Fibroblast of peridontal ligament (primary cell): ENCODE data around the gene PTGER2.
A peak's percentile ranks its signal among the peaks of the same experiment; 100 is the strongest.

Experiments used
- DNase-seq: peaks from one replicate; pipeline ENCODE4 v3.0.0-alpha.2; 2010; ENCODE audit errors: extremely low read depth

PTGER2 gene

DNA sequence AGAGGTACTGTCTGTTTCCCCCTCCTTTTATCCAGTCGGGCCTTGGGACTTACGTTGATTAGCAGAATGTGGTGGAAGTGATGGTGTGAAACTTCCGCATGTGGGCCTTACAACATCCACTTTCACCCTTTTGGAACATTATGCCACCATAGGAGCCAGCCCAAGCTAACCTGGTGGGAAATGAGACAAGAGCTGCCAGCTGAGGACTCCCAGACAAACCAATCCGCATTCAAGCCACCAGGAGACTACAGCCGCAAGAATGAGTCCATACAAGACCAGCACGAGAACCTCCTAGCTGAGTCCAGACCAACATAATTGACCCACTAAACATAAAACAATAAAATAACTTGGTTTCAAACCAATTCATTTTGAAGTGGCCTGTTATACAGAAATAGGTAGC, 9.1 kb upstream of the PTGER2 start:
- no peak for DNase-seq

DNA sequence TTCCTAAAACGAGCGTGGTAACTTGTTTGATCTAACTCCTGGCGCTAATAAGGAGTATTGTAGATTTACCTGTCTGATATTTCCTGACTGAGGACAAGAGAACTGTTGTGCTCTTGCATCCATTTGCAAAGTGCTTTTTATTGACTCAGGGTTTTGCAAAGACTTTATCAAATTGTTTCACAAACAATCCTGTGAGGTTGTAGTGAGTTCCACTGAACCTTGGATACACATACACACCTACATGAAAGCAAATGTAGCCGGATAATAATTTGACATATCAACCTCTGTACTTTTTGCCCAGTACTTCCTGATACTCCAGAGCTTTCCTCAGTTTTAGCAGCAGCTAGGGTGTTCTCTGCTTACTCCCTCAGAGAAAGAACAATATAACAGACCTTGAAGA, 6.7 kb upstream of the PTGER2 start:
- no peak for DNase-seq

DNA sequence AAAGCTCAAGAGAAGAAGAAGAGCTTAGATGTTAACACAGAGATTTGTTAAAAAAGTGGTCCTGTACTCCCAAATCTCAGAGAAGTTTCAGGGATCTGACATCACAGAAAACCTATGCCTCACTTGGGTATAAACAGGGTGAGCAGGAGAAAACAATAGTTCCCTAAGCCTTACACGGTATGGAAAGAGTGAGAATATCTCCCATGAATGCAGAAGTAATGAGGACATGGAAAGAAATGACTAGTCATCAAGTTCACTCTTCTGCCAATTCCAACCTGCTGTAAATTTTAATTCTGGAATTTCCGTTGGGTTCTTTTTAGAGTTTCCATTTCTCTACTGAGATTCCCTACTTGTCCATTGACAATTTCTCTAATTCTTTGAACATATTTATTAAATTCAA, 6.2 kb upstream of the PTGER2 start:
- DNase-seq = no peak

DNA sequence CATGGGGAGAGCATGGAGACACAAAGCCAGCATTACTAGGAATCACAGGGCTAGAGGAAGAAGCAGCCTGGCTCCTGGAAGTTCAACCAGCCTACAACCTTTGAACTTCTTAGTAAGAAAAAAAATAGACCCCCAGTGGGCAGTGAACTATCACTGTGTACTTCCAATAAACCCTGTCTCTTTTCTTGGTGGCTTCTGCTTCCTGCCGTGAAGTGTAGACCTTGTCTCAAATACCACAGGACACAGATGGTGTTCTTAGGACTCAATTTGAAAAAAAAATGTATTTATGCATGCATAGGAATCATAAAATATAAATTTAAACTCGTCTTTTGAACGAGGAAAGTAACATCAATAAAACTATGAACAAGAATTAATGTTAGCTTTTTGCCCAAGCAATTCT, 3.6 kb upstream of the PTGER2 start:
- DNase-seq = no peak

DNA sequence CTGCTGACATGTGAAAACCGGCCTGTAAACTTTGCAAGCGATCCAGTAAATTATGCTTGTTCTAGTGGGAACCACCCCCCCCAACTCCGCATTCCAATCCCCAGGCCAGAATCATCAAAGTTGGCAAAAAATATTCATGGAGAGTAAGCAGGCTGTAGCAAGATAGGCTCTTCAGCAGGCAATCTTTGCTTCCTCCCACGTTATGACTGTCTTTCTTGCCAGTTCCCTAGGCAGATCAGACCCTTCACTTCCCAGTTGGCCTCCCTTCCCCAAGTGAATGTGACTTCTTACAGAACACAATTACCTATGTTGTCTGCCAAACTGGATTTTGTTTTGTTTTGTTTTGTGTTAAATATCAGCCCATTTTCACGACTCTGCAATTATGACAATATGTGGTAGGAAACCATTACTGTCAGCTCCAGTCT, 1.2 kb upstream of the PTGER2 start:
- peak; percentile 86 for DNase-seq

DNA sequence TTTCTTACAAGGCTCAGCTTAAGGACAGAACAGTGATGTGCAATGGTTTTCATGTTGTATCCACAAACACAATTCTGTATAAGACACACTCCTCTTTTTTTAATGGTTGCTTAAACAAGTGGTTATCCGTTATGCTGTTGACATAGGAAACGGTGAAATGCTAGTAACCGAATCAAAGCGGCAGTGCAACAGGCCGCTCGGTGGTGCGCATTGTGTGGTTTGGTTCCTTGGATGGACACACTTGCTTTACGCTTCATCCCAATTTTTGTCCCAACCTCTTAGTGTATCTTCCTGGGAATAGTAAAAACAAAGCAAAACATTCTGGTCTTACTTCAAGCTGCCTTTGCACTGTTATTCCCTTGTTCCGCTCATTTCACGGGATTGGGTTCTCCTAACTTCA, 650 bp upstream of the PTGER2 start:
- peak; percentile 62 for DNase-seq

DNA sequence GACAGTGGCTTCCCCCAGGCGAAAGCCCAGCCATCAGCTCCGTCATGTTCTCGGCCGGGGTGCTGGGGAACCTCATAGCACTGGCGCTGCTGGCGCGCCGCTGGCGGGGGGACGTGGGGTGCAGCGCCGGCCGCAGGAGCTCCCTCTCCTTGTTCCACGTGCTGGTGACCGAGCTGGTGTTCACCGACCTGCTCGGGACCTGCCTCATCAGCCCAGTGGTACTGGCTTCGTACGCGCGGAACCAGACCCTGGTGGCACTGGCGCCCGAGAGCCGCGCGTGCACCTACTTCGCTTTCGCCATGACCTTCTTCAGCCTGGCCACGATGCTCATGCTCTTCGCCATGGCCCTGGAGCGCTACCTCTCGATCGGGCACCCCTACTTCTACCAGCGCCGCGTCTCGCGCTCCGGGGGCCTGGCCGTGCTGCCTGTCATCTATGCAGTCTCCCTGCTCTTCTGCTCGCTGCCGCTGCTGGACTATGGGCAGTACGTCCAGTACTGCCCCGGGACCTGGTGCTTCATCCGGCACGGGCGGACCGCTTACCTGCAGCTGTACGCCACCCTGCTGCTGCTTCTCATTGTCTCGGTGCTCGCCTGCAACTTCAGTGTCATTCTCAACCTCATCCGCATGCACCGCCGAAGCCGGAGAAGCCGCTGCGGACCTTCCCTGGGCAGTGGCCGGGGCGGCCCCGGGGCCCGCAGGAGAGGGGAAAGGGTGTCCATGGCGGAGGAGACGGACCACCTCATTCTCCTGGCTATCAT, 663 bp downstream of the PTGER2 start:
- DNase-seq = no peak

DNA sequence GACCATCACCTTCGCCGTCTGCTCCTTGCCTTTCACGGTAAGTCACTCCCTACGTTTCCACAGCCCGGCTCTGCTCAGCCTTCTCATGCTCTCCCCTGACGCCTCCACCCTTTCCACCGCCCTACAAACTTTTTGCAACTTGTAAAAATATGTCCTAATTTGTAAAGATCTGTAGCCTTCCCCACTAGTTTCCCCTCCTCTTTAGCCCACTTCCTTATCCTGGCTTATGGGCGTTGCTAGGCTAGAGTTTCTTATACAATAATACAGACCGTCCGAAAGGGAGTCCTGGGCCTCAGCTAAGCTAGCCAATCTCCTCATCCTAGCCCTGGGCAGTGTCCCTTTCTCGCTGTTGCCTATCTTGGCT, 1.2 kb downstream of the PTGER2 start:
- peak; percentile 48 for DNase-seq

DNA sequence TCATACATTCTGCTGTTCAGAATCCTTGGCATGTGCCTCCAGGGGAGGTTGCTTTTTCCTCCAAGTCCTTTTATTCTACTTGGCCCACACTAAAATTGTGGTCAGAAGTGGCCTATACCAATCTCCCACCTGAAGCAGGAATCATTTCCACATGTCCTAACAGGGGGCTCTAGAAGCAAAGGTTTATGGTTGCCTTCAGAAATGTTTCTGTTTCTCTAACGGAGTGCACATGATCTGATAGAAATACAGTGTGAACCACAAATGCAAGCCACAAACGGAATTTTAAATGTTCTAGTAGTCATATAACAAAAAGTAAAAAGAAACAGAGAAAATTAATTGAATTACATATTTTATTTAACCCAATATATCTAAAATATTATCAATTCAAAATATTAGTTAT, 4.0 kb downstream of the PTGER2 start:
- no peak for DNase-seq

DNA sequence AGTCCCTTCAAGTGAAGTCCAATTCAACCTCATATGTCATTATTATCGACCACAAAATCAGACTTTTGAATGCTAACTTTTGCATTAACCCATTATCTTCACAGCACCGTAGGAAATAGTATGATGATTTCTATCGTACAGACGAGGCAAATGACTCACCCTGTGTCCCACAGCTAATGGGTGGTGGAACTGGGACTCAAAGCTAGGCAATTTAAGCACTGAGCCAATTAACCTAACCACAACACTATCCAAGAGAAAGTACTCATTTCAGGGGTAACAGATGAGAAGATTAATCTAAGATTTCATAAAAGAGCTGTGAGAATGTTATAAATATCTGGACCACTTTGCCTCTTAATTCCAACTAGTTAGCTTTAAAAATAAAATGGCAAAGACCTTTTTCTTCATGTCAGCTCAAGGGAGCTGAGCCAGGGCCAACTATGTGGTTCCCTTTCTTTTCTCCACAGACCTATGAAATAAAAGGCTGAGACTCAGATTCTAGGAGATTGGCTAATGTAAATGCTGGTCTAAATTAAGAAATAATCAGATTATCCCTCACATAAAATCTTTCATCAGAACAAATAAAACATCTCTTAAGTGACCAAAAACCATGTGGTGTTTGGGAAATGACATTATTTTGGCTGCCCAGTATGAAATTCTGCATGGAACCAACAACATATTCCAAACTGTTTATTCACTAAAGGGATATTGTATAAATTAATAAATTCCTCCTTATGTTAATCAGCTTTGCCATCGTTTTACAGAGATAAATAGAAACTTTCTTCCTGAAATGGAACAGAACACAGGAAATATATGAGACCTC, 4.9 kb downstream of the PTGER2 start:
- DNase-seq = peak; percentile 40

DNA sequence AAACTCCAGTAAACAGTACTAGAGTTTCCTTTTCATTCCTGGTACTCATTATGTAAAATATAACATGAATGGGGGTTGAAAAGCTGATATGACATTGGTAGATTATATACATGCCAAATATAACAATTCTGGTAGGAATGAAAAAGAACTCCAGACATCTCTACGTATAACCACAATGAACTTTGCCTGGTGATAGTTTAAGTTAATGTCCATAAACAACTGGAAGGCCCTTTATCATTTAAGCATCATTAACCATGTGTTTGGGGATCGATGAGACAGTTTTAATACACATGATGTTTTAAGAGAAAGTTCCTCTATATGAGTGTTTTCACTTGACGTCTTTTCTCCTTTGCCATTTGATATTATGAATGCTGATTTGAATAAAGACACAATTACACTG, 5.8 kb downstream of the PTGER2 start:
- no peak for DNase-seq

DNA sequence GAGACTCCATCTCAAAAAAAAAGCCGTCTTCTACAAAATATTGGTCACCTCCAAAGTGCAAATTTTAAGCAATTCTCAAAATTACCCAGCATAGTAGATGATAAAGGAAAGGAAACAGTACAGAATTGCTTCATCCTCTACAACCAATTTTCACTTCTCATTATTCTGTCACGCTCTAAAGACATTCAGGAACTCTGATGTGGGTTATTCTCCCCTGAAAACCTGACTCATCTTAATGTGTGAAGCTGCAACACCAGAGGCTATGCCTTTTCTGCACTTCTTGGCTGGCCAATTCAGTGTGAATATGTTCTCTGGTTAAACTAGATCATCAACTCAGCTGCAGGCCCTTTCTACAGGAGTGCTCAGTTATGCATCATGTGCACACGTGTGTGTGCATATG, 11.0 kb downstream of the PTGER2 start:
- peak; percentile 76 for DNase-seq

DNA sequence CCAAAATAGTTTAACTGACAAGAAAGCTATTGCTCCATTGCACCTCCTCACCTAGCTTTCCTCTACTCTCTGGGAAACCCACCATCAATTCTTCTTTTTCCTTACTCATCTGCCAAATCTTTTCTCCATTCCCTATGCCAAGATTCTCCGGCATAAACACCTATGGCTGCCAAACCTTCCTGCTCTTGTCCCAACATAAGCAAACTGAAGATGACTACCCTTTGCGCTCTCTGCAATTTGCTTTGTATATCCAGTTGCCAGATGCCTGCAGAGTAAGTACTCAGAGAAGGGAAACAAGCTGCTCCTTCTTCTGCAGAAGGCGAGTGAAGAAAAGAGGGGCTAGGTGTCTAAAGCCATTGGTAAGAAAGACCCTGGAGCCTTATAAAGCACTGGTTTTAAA, 11.5 kb downstream of the PTGER2 start:
- peak; percentile 66 for DNase-seq

DNA sequence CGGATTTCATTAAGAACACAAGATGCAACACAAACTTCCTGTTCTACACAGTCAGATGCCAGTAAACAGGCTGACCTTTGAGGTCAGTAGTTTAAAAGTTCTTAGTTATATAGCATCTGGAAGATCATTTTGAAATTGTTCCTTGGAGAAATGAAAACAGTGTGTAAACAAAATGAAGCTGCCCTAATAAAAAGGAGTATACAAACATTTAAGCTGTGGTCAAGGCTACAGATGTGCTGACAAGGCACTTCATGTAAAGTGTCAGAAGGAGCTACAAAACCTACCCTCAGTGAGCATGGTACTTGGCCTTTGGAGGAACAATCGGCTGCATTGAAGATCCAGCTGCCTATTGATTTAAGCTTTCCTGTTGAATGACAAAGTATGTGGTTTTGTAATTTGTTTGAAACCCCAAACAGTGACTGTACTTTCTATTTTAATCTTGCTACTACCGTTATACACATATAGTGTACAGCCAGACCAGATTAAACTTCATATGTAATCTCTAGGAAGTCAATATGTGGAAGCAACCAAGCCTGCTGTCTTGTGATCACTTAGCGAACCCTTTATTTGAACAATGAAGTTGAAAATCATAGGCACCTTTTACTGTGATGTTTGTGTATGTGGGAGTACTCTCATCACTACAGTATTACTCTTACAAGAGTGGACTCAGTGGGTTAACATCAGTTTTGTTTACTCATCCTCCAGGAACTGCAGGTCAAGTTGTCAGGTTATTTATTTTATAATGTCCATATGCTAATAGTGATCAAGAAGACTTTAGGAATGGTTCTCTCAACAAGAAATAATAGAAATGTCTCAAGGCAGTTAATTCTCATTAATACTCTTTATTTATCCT, 13.5 kb downstream of the PTGER2 start:
- DNase-seq = peak; percentile 64

DNA sequence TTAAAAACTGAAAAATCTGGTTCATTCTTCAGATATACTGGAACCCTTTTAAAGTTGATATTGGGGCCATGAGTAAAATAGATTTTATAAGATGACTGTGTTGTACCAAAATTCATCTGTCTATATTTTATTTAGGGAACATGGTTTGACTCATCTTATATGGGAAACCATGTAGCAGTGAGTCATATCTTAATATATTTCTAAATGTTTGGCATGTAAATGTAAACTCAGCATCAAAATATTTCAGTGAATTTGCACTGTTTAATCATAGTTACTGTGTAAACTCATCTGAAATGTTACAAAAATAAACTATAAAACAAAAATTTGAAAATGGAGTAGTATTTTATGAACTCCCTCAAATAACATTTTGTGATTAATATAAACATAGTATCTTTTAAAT, 14.2 kb downstream of the PTGER2 start:
- DNase-seq = peak; percentile 83

DNA sequence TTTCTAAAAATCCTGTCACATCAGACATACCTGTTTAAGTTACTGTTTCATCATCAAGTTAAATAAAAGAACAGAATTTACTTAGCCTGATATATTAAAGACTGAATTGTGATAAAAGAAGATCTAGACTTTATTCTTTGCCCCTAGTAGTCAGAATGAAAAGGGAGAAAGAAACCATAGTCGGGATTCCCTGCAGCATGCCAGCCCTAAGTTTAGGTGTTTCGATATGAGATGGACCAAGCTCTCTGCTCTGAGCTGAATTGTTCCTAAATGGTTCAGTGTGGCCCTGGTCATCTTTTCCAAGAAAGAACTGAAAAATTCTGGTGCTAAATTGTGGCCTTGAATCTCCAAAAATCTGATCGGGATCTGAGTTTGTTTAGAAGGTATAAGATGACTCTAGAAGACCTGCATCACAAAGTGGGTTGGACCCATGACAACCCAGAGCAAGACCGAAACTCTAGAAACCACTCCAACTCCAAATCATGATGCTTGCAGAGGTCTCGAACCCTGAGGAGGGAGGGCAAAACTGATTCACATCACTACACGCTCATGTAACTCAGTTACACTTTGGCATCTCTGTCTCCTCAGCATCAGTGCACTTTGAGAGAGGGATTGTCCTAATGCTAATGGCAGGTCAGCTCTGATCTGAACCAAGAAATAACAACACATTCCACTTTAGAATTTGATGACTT, 15.7 kb downstream of the PTGER2 start:
- no peak for DNase-seq

DNA sequence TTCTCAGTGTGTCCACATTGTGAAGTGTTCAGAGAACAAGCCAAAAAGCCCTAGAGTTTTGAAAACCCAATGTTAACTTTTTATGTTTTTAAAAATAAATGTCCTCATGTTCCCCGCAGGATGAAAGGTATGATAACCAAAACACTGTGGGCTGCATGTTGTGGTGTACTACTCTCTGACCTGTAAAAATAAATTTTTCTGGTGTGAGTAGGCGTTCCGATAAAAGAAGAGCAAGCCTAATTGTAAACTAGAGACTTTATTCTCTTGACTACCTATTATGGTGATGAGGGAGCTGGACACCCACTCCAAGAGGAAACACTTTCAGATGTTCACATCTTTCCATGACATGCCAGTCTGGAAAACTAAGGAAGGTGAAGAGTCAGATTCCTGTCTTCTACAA, 18.2 kb downstream of the PTGER2 start:
- no peak for DNase-seq

DNA sequence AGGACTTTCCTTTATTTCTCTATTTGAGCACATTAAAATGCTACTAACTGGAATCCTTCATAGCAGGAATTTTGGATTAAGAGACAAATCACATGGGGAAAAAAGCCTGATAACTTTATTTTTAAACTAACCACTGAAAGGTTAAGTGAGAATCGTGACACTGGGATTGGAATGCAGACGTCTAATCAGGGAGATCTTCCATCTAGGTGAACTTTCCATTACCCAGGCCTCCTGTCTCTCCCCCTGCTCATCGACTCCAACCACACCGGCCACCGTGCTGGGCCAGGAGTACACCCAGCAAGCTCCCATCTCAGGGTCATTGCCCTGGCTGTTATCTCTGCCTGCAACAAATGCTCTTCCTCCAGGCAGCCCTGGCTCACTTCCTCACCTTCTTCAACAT, 19.0 kb downstream of the PTGER2 start:
- DNase-seq = no peak

DNA sequence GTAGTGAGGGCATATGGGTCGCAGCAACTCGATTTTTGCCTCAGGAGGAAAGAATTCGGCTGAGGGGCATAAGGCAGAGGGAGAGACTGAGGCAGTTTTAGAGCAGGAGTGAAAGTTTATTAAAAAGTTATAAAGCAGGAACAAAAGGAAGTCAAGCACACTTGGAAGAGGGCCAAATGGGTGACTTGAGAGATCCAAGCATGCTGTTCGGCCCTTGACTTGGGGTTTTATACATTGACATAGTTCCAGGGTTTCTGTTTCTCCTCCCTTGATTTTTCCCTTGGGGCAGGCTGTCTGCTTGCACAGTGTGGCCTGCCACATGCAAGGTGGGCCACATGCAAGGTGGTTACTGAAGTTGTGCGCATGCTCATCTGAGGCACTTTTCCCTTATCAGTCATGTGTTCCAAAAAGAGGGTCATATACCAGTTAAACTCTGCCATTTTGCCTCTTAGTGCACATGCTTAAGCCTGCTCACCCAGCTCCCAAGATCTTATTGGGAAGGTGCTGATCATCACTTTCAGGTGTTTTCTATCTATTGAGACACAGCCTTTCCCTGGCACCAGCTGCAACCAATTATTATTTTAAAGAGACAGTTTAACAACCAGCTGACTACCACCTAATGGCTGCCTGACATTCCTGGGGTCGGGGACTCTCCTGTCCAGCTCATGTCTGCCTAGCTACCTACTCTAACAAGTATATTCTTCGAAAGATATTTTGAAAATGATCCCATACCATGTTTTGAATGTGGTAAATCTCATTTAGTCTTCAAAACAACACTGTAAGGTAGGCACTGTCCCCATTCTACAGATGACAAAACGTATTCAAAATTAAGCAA, 19.9 kb downstream of the PTGER2 start:
- no peak for DNase-seq

DNA sequence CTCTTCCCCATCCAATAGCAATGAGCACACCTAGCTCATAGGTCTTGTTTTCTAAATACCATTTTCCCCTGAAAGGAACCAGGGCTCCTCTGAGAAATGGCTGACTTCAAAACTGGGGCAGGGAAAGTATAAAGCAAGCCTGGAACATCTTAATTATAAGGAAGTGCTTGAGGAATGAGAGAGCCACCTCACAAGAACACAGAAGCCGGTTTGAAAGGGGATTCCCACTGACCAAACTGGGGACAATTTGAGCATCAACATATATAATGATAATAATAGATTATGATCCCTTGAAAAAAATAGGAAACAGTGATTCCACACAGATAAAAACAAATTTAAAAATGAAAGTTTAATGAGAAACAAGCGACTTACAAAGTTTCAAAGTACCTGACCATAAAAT, 22.1 kb downstream of the PTGER2 start:
- no peak for DNase-seq
